H4 (cell line): ENCODE results near the gene UQCRHL. TPM values are rescaled to one million over a fixed set of nuclear protein-coding genes. Genes with fewer than 3 reads are reported as not detected.

Source experiments
- DNase-seq: peaks from one replicate; pipeline ENCODE4 v3.0.0-alpha.2; 2015; ENCODE audit warnings: low spot score
- total RNA-seq: library from RNA; depleted of rRNA; stranded (reverse); fragments of >200 nt; shearing (Covaris generic); gene quantifications from 2 replicates; pipeline ENCODE4 v1.2.3, GENCODE V29; 2014; rRNA removed

UQCRHL gene
- total RNA-seq, 1 experiment from 2014 or later = 4.9 TPM

DNA sequence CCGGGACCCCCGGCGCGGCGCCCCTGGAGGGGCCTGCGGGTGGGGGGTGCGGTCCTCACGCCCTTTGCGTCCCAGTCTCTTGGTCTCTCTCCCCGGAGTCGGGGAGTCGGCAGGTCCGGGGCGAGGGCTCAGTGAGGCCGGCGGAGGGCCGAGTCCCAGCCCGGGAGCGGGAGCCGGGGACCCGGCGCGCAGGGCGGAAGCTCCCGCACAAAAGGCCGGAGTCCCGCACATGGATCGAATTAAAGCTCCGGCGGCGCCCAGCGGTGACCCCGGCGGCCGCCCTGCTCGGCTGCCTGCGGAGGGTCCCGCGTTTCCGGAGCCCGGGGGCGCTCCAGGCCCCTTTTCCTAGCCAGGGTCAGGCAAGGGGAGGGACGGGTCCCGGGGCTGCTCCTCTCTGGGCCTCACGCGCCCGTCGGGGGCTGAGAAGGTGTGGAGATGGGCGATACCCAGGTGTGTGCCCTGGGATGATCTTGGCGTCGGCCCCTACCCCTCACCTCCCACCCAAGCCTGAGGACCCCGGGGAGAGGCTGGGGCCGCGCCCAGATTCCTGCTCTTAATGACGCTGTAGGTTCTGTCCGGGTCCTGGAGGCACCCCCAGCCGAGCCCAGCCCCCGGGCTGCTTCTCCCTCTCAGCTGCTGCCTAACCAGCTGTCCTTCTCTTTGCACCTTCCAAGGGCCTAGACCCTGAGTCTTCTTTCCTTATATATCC is 48.3 kb downstream of the UQCRHL start:
- no peak for DNase-seq

DNA sequence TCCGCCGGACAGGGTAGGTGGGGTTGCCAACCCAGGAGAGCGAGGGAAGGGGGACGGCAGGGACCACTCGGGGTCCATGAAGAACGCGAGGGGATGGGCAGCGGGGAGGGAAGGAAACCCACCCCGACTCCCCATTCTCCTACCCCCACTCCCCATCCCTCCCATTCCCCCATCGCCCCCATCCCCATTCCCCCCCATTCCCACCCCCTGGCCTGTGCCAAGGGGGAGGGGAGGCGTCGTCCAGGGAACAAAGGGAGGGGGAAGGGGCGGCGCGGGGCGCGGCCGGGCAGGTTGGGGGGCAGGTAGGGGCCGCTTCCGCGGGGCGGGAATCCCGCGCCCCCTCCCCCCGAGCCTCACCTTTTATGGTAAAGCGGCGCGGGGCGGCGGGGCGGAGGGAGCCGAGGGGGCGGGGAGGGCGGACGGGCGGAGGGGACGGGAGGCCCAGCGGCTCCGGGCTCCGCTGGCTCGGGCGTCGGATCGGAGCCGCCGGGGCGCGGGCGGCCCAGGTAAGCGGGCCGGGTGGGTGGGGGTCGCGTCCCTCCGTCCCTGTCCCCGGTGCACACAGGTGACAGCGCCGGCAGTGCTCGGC is 49.0 kb downstream of the UQCRHL start, which contains the start of gene FBLIM1:
FBLIM1 (plus strand) TSS at position 453 of the 589 bp plus-strand sequence. CDS start 6,189 bp downstream, outside the sequence.
- DNase-seq = no peak

DNA sequence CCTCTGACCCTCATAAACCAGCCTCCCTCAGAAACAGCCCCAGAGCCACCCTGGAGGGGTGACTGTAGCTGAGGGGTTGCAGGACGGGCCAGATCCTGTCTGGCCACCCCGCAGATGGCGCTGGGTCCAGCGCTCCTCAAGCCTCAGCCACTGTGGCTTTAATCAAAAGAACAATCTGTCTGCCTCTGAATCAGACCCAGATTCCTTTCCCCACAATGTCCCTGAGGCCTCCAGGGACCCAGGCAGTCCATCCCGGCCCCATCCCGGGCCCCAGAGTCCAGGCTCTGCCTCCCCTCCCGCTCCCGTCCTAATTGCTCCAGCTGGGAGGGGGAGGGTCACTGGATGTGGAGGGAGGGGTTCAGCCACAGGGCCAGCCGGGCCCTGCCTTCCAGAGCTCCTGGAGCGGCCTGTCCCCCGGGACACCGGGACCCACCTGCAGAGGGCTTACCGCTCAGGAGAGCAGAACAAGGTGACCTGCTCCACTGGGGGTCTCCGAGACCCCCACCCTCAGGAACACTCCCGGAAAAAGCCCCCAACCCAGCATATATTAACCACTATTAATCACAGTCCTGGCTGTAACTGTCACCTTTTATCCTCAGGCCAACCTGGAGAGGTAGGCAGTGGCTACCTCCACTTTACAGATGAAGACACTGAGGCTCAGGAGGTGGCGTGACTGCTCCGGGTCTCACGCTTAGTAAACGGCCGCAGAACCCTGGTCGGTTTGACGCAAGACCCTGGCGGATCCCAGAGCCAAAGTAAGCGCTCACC is 49.7 kb downstream of the UQCRHL start:
- DNase-seq = no peak

Other genes with a start within 250 kb of the UQCRHL start
- not detected in 2 replicates for gene AGMAT, start 222.6 kb downstream of the UQCRHL start, total RNA-seq
- gene DDI2, start 190.2 kb downstream of the UQCRHL start, total RNA-seq = 4.5 and 5.2 TPM in 2 replicates
- 13.4 and 18.6 TPM in 2 replicates for gene PLEKHM2, start 123.3 kb downstream of the UQCRHL start, total RNA-seq
- 0.10 and 0.47 TPM in 2 replicates for gene SLC25A34, start 71.4 kb downstream of the UQCRHL start, total RNA-seq
- not detected in 2 replicates for gene TMEM82, start 65.2 kb downstream of the UQCRHL start, total RNA-seq
- gene FBLIM1, start 48.9 kb downstream of the UQCRHL start, total RNA-seq = 33.0 and 38.9 TPM in 2 replicates
- gene SPEN, start 40.1 kb upstream of the UQCRHL start, total RNA-seq = 8.0 and 8.3 TPM in 2 replicates
- gene ZBTB17, start 168.5 kb upstream of the UQCRHL start, total RNA-seq = 17.5 and 30.5 TPM in 2 replicates
- not detected in 2 replicates for gene SRARP, start 196.6 kb upstream of the UQCRHL start, total RNA-seq
- not detected in 2 replicates for gene HSPB7, start 210.4 kb upstream of the UQCRHL start, total RNA-seq
- gene CLCNKA, start 214.4 kb upstream of the UQCRHL start, total RNA-seq = not detected in 2 replicates
- not detected in 2 replicates for gene CLCNKB, start 236.1 kb upstream of the UQCRHL start, total RNA-seq